ENCODE data around the gene EDA. TPM values are rescaled to one million over a fixed set of nuclear protein-coding genes. Genes with fewer than 3 reads are reported as not detected.

Gene EDA
- 1 to 10 TPM; 4.2 to 5.1 TPM for total RNA-seq

DNA sequence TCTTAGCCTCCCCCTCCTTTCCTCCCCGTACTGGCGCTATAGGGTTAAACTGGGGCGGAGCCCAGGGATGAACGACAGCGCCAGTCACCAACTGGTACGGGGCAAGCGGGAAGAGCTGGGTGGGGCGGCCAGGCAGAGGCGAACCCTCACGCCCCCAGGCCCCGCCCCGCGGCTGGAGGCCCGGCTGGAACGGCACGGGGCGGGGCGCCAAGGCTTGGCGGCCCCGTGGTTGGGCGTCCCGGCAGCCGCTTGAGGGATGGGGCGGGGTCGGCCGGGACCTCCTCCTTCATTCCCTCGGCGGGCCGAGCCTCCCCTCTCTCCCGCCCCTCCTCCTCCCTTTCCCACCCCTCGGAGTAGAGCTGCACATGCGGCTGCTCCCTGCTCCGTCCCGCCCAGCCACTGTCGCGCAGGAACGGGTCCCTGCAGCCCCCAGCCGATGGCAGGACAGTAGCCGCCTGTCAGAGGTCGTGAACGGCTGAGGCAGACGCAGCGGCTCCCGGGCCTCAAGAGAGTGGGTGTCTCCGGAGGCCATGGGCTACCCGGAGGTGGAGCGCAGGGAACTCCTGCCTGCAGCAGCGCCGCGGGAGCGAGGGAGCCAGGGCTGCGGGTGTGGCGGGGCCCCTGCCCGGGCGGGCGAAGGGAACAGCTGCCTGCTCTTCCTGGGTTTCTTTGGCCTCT lies at the start of gene EDA:
Gene EDA (plus strand): TSS at position 335 of the 678 bp plus-strand sequence.
- intact Hi-C loops (cut with micrococcal nuclease) = loop anchor here (5.0 to 10.0 kb wide), 3 partner anchors 191 to 516 kb away; partner anchors contain the start of gene IGBP1
- CTCF ChIA-PET = no interaction called here
- H3K36me3 Mint-ChIP-seq (ENCODE audit: low read depth) = no peaks in the 10 kb centered on the region
- H3K4me1 Mint-ChIP-seq (ENCODE audit: low read depth) = peaks cover 21% of the 10 kb centered on the region
- peak within 1 kb of the TSS; percentile 84 for H3K4me3 Mint-ChIP-seq
- H3K27ac Mint-ChIP-seq = no peak within 1 kb of the TSS
- DNase-seq = peak; percentile 74
- no peaks in the 10 kb centered on the region for H3K9me3 Mint-ChIP-seq
- H3K27me3 Mint-ChIP-seq (ENCODE audit: low read depth) = peaks cover 3% of the 10 kb centered on the region

DNA sequence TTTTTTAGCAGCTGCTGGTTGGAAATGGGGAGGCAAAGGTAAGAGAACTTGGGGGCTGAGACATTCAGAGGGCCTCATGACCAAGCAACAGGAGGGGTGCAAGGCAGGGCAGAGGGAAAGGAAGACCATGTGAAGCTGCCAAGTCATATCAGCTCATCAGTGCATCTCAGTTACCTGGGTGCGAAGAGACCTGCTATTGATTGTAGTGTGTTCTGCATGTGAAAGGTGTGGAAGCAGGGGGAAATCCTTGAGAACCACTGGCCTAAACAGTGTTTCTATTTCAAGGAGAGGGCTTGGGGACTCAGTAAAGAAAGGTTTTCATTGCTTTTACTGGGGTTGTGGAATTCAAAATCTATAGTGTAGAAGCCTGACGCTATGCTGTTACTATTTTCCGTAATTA lies 47.1 kb upstream of the EDA start:
- no peak overlapping the region for H3K4me3 Mint-ChIP-seq
- DNase-seq = no peak
- H3K27ac Mint-ChIP-seq = no peak overlapping the region
- no peaks in the 10 kb centered on the region for H3K4me1 Mint-ChIP-seq (ENCODE audit: low read depth)
- CTCF ChIA-PET = no interaction called here
- H3K27me3 Mint-ChIP-seq (ENCODE audit: low read depth) = no peaks in the 10 kb centered on the region
- H3K9me3 Mint-ChIP-seq = no peaks in the 10 kb centered on the region
- H3K36me3 Mint-ChIP-seq (ENCODE audit: low read depth) = no peaks in the 10 kb centered on the region
- intact Hi-C loops (cut with micrococcal nuclease) = no loop called here

DNA sequence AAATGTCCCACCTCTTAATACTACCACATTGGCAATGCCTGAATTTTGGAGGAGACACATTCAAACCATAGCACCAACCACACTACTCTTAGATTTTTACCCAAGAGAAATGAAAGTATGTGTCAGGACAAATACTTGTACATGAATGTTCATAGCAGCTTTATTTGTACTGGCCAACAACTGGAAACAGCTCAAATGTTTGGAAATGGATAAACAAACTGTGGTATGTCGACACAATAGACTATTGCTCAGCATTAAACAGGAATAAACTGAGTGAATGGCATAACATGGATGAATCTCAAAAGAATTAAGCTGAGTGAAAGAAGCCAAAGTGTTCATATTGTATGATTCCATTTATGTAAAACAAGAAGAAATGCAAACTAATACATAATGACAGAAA lies 18.5 kb upstream of the EDA start:
- intact Hi-C loops (cut with micrococcal nuclease) = no loop called here
- H3K4me1 Mint-ChIP-seq (ENCODE audit: low read depth) = no peaks in the 10 kb centered on the region
- H3K27me3 Mint-ChIP-seq (ENCODE audit: low read depth) = peaks cover 4% of the 10 kb centered on the region
- H3K9me3 Mint-ChIP-seq = no peaks in the 10 kb centered on the region
- no peaks in the 10 kb centered on the region for H3K36me3 Mint-ChIP-seq (ENCODE audit: low read depth)
- H3K27ac Mint-ChIP-seq = no peak overlapping the region
- H3K4me3 Mint-ChIP-seq = no peak overlapping the region
- CTCF ChIA-PET = no interaction called here
- no peak for DNase-seq

DNA sequence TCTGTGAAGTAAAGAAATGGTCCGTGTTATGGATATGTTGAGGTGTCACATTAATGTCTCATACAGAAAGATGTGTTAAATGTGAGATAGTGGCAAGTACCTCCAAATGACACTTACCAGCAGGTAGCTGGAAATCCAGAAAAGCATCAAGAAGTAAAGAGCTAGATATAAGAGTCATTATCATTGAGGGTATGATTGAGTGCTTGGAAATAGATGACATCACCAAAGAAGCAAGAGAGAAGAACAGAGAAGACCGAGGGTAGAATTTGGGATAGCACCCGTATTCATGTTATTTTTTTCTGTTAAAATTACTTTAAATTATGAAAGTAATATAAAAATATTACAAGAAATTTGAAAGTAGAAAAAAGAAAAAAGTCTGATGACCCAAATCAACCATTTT lies 15.7 kb upstream of the EDA start:
- Mint-ChIP-seq H3K27ac (no peak overlapping the region), H3K4me3 (no peak overlapping the region), H3K9me3 (no peaks in the 10 kb centered on the region), H3K4me1 (ENCODE audit: low read depth) (no peaks in the 10 kb centered on the region), H3K36me3 (ENCODE audit: low read depth) (no peaks in the 10 kb centered on the region), H3K27me3 (ENCODE audit: low read depth) (peaks cover 2% of the 10 kb centered on the region)
- CTCF ChIA-PET = no interaction called here
- intact Hi-C loops (cut with micrococcal nuclease) = no loop called here
- DNase-seq = no peak

DNA sequence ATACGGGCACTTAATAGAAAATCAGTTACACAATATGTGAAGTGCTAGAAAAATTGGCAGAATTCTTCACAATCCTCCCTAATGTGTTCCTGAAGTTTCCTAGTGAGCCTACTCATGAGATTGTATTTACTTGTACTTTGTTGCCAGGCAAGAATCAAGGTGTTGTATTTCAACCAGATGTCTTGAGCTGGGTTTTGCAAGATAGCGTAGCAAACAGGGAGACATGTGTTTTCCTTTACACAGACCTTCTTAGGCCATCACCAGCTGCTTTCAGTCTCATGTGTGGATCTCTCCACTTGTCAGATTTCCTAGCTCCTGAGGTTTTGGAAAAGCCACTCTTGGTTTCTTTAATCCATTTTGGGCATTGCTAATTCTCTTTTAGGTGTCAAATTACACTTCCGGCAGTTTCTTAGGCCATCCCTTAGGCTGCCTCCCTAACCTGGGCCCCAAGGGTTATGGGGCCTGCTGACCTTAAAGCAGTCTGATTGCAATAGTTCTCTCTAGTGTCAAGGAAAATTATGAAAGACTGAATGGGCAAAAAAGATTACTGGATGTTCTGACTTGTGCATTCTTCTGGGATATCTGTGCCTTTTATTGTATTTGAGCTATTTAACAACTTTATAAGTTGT lies 12.2 kb upstream of the EDA start:
- no peak for DNase-seq
- H3K9me3 Mint-ChIP-seq = no peaks in the 10 kb centered on the region
- CTCF ChIA-PET = no interaction called here
- no peaks in the 10 kb centered on the region for H3K36me3 Mint-ChIP-seq (ENCODE audit: low read depth)
- H3K27me3 Mint-ChIP-seq (ENCODE audit: low read depth) = peaks cover 2% of the 10 kb centered on the region
- H3K27ac Mint-ChIP-seq = no peak overlapping the region
- H3K4me3 Mint-ChIP-seq = no peak overlapping the region
- no peaks in the 10 kb centered on the region for H3K4me1 Mint-ChIP-seq (ENCODE audit: low read depth)
- intact Hi-C loops (cut with micrococcal nuclease) = no loop called here

DNA sequence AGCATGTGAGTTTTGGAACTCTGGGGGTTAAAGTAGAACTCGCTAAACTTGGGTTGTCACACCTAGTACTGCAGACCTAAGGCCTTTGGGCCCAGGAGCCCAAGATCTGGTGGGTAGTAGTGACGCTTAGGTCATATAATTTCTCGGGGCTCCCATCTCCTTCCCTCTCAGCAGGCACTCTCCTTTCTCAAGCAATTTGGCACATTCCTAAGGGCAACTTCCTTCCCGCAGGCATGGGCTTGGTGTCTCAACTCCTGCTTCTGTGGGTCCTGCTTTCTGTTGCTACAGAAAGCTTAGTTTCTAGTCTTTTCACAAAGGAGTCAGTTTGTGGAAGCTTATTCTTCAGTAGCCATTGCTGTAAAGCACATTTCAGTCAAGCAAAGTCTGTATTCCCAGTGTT lies 10.4 kb upstream of the EDA start:
- Mint-ChIP-seq H3K4me1 (ENCODE audit: low read depth) (no peaks in the 10 kb centered on the region), H3K4me3 (no peak overlapping the region), H3K27ac (no peak overlapping the region), H3K36me3 (ENCODE audit: low read depth) (no peaks in the 10 kb centered on the region), H3K9me3 (no peaks in the 10 kb centered on the region), H3K27me3 (ENCODE audit: low read depth) (peaks cover 2% of the 10 kb centered on the region)
- CTCF ChIA-PET = interaction anchor here (1.2 kb wide), 1 partner anchor 11 kb away, joined by 3 read pairs; no protein-coding TSS in a partner anchor
- intact Hi-C loops (cut with micrococcal nuclease) = no loop called here
- DNase-seq = no peak

DNA sequence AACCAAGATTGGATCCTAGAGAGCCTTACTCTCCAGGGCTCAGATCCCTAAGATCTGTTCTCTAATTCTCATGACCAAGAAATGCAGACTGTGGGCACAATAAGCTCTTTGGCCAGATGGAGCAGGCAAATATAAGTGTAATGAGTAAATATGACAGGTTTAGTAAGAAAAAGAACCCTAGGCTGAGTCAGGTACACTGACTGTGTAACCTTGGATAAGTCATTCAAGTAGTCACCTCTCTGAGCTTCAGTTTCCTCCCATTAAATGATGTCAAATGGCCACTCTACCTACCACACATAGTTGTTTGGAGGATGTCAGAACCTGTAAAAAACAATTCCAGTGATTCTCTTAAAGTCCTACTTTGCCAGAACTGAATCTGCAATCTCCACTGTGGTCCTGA lies 8.3 kb upstream of the EDA start:
- intact Hi-C loops (cut with micrococcal nuclease) = no loop called here
- Mint-ChIP-seq H3K27me3 (ENCODE audit: low read depth) (no peaks in the 10 kb centered on the region), H3K27ac (no peak overlapping the region), H3K4me1 (ENCODE audit: low read depth) (no peaks in the 10 kb centered on the region), H3K9me3 (no peaks in the 10 kb centered on the region), H3K36me3 (ENCODE audit: low read depth) (no peaks in the 10 kb centered on the region), H3K4me3 (no peak overlapping the region)
- CTCF ChIA-PET = interaction anchor here (0.8 kb wide), 1 partner anchor 425 kb away, joined by 3 read pairs; no protein-coding TSS in a partner anchor
- DNase-seq = no peak

DNA sequence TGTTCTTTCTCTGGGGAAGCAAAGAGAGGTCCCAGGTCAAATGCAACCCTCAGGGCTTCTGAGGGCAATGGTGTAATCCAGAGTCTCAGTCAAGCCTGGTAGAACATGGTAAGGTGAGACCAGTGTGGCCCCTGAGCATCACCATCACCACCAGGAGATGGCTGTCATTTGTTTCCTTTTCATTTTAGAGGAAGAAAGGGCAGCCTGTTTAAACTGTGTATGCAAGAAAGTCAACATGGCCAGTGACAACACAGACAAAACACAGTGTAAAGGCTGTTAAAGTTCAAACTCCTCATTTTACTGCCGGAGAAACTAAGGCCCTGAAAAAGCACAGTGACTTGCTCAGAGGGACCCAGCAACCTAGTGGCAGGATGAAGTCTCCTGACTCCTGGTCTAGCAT lies 2.0 kb upstream of the EDA start:
- H3K27me3 Mint-ChIP-seq (ENCODE audit: low read depth) = no peaks in the 10 kb centered on the region

DNA sequence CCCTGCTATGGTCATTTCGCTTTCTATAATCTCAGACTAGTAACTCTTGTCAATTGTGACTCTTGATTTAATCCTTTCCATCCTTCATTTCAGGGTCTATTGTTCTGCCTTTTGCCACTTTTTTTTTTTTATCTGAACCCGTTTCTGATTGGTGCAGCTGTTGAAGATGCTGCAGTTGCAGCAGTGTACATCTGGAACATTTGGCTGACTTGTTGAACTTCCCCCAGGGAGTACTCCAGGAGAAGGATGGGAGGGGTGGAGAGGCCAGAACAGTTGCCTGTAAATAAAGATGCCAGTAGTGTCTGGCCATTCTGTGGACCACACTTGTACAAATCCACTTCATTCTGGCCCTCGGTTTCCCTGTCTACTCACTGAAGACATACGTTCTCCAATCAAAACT lies 1.0 kb upstream of the EDA start:
- Mint-ChIP-seq H3K4me3 (no peak overlapping the region), H3K9me3 (no peaks in the 10 kb centered on the region), H3K36me3 (ENCODE audit: low read depth) (no peaks in the 10 kb centered on the region), H3K4me1 (ENCODE audit: low read depth) (peaks cover 16% of the 10 kb centered on the region), H3K27me3 (ENCODE audit: low read depth) (peaks cover 3% of the 10 kb centered on the region), H3K27ac (no peak overlapping the region)
- intact Hi-C loops (cut with micrococcal nuclease) = loop anchor here (5.0 to 10.0 kb wide), 3 partner anchors 190 to 517 kb away; partner anchors contain the start of gene IGBP1
- no peak for DNase-seq
- CTCF ChIA-PET = no interaction called here

More for the DNA sequence above, 2.0 kb upstream of the EDA start:
- CTCF ChIA-PET = interaction anchor here (0.7 kb wide), 1 partner anchor 784 kb away, joined by 3 read pairs; no protein-coding TSS in a partner anchor
- Mint-ChIP-seq H3K27ac (no peak overlapping the region), H3K4me3 (no peak overlapping the region), H3K9me3 (no peaks in the 10 kb centered on the region), H3K4me1 (ENCODE audit: low read depth) (peaks cover 6% of the 10 kb centered on the region), H3K36me3 (ENCODE audit: low read depth) (no peaks in the 10 kb centered on the region)
- no peak for DNase-seq
- intact Hi-C loops (cut with micrococcal nuclease) = loop anchor here (10.0 kb wide), 2 partner anchors 189 to 481 kb away; no protein-coding TSS in a partner anchor

DNA sequence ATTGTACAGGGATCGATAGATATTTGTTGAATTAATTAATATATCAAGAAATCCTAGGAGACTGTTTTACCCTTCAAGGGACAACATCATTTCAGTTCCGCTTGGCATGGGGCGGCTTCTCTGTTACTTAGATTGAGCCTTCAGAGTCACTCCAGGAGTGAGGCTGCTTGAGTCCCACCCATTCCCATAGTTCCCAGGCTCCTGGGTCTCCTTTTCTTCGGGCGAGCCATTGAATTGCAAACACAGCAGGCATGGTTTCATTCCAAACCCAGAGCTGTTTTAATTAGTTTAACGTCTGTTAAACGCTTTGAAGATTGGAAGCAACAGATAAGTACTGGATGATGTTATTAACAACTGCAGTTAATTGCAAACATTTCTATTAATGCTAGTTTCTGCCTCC lies 571 bp upstream of the EDA start:
- H3K4me3 Mint-ChIP-seq = peak overlapping the region; percentile 84
- peaks cover 3% of the 10 kb centered on the region for H3K27me3 Mint-ChIP-seq (ENCODE audit: low read depth)
- no peak overlapping the region for H3K27ac Mint-ChIP-seq
- no peaks in the 10 kb centered on the region for H3K9me3 Mint-ChIP-seq
- peaks cover 18% of the 10 kb centered on the region for H3K4me1 Mint-ChIP-seq (ENCODE audit: low read depth)
- no peaks in the 10 kb centered on the region for H3K36me3 Mint-ChIP-seq (ENCODE audit: low read depth)
- intact Hi-C loops (cut with micrococcal nuclease) = loop anchor here (5.0 to 10.0 kb wide), 3 partner anchors 191 to 517 kb away; partner anchors contain the start of gene IGBP1
- CTCF ChIA-PET = no interaction called here
- DNase-seq = no peak

DNA sequence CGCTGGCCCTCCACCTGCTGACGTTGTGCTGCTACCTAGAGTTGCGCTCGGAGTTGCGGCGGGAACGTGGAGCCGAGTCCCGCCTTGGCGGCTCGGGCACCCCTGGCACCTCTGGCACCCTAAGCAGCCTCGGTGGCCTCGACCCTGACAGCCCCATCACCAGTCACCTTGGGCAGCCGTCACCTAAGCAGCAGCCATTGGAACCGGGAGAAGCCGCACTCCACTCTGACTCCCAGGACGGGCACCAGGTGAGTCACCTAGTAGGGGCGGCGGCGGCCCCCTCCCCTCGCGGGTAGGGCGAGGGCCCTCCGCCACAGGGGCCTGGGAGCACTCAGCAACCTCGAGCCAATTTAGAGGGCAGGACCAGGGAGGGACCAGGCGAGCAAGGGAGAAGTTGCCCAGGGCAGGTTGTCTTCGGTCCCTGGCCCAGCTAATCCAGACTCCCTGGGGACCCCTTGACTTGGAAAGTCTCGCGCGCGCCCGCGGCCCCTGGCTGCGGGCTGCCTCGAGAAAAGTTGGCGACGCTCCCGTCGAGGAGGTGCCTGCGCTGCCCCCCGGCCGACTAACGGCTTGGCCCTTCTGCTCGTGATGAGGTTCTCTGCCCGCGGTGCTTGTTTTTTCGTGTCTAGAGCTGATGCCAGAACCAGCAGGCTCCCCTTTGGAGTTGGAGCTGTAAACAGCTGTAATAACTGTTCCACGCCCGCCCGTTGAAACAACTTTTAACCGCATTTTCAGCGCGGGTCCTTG lies 717 bp downstream of the EDA start:
- no peak overlapping the region for H3K27ac Mint-ChIP-seq
- CTCF ChIA-PET = interaction anchor here (0.6 to 1.0 kb wide), 2 partner anchors 11 to 17 kb away, joined by 3 read pairs; no protein-coding TSS in a partner anchor
- H3K27me3 Mint-ChIP-seq (ENCODE audit: low read depth) = peaks cover 3% of the 10 kb centered on the region
- no peaks in the 10 kb centered on the region for H3K9me3 Mint-ChIP-seq
- peaks cover 23% of the 10 kb centered on the region for H3K4me1 Mint-ChIP-seq (ENCODE audit: low read depth)
- intact Hi-C loops (cut with micrococcal nuclease) = loop anchor here (5.0 to 10.0 kb wide), 3 partner anchors 192 to 516 kb away; partner anchors contain the start of gene IGBP1
- no peaks in the 10 kb centered on the region for H3K36me3 Mint-ChIP-seq (ENCODE audit: low read depth)
- H3K4me3 Mint-ChIP-seq = peak overlapping the region; percentile 84
- peak; percentile 5 for DNase-seq

DNA sequence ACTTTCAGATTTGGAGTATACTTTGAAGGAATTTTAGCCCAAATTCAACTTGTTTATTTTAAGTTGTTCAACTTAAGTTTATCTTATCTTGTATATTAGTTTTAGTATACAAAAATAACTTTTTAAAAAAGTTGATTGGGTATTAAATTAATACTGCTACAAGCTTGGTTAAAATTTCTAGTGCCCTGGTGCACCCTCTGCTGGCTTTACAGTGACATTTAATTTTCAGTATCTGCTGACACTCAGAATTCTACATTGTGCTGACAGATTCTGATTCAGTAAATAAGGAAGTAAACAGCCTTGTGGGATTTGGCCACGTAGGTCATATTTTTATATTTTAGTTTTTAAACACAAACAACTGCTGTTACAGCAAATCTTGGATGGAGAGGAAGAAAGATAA lies 2.9 kb downstream of the EDA start:
- no peaks in the 10 kb centered on the region for H3K9me3 Mint-ChIP-seq
- no peak overlapping the region for H3K4me3 Mint-ChIP-seq
- peaks cover 3% of the 10 kb centered on the region for H3K27me3 Mint-ChIP-seq (ENCODE audit: low read depth)
- H3K4me1 Mint-ChIP-seq (ENCODE audit: low read depth) = peaks cover 23% of the 10 kb centered on the region
- intact Hi-C loops (cut with micrococcal nuclease) = loop anchor here (1.0 to 10.0 kb wide), 7 partner anchors 7 to 513 kb away; partner anchors contain the start of genes IGBP1 and NALF2
- H3K36me3 Mint-ChIP-seq (ENCODE audit: low read depth) = no peaks in the 10 kb centered on the region
- H3K27ac Mint-ChIP-seq = peak overlapping the region; percentile 30
- CTCF ChIA-PET = interaction anchor here (0.8 to 1.9 kb wide), 5 partner anchors 10 to 412 kb away, joined by 3 to 9 read pairs (median 4); no protein-coding TSS in a partner anchor
- DNase-seq = peak; percentile 27

Measured in activated naive CD4-positive, alpha-beta T cell treated with anti-CD3 and anti-CD28 coated beads for 36 hours (primary cell).